ENCODE results near the gene TTLL4.

Gene TTLL4

DNA sequence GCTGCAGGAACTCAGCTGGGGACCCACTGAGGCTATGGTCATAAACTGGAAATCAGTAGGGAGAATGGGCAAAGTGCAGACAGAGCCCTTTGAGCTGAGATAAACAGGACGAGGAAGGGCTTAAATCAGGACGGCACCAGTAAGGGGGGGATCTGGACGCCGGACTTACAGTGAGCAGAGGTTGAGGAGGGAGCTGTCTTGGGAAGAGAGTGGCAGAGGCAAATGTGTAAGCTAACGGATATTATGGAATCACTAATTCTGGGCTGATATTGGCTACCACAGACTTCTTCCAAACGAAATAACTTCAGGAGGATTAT lies 71.9 kb downstream of the TTLL4 start:
- DNase-seq (ENCODE audit: low read depth in 2 of 2): no peak

DNA sequence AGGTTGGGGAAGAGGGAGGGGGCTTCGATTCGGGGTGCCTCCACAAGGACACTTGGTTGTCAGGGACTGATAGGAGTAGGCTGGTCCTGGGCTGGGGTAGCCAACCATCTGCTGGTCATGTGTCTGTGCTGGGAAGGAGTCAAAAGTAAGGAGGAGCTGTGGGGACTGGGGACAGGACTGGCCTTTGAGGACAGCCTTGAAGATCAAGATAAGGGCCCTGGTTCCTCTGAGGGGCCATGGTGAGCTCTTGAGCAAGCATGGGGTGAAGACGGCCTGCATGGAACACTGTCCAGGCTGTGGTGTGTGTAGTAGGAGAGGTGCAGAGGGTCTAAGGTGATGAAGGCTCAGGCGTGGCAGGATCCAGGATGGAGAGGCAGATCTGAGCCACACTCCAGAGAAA lies 73.1 kb downstream of the TTLL4 start:
- no peak for DNase-seq (ENCODE audit: low read depth in 2 of 2)

DNA sequence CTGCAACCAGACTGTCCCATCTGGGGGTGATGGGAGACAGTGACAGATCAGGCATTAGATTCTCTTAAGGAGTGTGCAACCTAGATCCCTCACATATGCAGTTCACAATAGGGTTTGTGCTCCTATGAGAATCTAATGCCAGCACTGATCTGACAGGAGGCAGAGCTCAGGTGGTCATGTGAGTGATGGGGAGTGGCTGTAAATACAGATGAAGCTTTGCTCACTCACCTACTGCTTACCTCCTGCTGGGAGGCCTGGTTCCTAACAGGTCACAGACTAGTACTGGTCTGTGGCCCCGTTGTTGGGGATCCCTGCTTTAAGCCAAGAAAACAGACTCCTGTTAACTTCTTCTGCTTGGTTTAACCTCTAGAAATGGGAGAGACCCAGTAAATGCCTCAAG lies 74.5 kb downstream of the TTLL4 start:
- DNase-seq (ENCODE audit: low read depth in 2 of 2): no peak

DNA sequence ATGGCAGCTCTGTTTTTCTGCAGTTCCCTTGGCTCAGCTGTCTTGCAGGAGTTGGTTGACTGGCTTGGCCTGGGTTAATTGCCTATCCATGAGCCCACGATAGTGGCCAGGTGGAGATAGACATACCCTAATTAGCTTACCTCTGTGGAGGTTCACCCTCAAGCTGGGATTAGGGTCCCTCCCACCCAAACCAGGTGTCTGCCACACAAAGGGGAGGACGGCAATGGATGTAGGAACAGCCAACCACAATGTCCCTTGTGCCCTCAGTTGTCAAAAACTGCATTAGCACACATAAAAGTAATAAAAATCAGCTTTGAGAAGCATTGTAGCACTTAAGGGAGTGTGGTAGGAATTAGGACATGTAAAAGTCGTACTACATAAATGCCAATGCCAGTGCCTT lies 75.5 kb downstream of the TTLL4 start:
- DNase-seq (ENCODE audit: low read depth in 2 of 2): no peak

DNA sequence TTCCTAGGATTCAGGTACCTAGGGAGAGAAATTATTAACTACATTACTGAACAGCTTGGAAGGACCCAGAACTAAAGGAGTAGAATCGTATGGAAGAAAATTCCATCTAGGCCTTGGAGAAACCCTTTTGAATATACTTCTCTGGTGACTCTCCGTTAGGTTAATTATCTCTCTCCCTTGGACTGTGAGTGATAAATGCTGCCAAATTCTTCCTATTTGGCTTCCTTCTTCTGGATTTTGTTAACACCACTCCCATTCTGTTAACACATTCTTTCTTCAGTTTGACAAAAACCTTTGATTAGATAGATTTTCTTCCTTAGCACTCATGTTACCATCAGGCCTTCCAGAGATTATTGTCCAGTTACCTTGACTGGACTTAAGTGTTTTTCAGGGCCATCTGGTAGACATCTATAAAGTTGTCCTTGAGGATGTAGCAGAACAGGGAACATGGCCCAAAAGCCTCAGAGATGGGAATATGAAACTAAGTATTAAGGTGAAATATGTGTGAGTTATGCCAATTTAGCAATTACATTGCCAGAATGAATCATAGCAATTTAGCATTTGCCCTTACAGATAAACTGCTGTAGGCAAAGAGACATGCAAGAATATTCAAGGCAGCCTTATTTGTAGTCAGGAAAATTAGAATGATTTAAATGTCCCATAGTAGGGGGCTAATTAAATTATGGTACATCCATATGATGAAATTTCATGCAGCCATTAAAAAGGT lies 78.1 kb downstream of the TTLL4 start:
- DNase-seq (ENCODE audit: low read depth in 2 of 2): no peak

DNA sequence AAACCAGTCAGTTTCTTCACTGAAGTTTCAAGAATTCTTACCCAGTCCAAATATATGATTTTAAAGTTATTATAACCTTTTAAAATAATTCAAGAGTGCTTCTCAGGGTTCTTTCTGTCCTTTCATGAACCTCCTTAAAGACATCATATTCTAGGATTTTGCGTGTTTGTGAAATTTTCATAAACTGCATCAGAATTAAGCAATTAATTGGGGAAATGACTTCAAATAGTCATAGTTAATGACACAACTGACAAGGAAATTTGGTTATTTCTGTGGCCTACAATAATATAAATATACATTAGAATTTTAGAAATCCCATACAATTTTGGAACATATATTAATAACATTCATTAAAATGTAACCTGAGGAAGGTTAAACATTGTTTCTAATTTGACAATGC lies 81.8 kb downstream of the TTLL4 start:
- no peak for DNase-seq (ENCODE audit: low read depth in 2 of 2)

DNA sequence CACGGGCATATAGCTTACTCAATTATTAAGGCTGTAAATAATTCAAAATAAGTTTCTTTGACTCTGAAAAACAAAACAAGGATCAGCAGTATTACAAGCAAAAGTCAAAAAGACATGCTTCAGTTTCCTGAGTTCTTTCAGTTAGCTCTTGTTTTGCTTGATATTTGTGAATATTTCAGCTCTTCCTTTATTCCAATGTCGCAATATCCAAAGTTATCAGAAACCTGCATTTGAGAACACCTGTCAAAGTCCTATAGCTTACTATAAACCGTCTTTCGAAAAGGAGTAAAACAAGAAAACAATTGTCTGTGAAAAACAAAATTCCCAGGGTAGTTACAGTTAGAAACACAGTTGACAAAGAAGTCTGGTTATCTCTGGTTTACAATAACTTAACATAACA lies 86.1 kb downstream of the TTLL4 start:
- DNase-seq (ENCODE audit: low read depth in 2 of 2): no peak

DNA sequence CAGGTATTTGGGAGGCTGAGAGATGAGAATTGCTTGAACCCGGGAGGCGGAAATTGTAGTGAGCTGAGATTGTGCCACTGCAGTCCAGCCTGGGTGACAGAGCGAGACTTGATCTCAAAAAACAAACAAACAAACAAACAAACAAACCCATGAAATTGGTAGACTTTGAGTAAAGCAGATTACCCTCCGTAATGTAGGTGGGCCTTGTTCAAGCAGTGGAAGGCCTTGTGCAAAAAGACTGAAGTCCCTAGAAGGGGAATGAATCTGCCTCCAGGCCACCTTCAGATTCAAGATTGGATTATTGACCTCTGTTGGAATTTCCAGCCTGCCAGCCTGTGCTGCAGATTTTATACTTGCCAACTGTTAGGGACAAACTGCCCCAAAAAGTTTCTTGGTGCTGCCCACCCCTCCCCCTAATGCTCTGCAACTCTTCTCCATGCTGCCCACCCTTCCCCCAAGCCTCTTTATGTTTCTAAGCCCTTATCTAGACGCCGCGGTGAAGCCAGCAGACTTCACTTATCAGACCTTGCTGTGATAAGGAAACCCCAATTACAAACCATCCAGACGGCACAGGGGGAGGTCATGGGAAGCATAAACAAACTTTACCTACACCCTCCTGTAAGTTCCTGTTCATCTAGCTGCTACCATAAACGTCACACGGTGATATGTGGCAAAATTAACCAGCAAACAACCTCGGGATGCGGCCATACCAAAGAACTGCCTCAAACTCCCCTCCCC lies 88.3 kb downstream of the TTLL4 start:
- no peak for DNase-seq (ENCODE audit: low read depth in 2 of 2)

DNA sequence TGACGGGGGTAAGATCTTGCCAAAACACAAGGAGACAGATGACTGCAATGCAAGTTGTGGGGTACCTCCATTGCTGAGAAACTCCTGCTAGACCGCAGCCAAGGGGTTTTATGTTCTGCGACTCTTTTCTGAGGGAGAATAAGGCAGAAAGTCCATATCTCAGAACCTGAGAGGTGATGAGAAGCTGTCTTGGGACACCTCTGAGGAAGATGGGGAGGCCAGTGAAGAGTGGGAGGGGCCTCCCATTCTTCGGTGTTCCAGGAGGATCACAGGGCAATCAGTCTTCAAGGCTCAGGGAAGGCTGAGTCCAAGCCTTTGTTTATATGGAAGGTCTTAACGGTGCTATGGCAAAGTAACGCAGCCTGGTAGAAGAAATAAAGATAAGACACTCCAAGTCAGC lies 89.4 kb downstream of the TTLL4 start:
- DNase-seq (ENCODE audit: low read depth in 2 of 2): no peak

DNA sequence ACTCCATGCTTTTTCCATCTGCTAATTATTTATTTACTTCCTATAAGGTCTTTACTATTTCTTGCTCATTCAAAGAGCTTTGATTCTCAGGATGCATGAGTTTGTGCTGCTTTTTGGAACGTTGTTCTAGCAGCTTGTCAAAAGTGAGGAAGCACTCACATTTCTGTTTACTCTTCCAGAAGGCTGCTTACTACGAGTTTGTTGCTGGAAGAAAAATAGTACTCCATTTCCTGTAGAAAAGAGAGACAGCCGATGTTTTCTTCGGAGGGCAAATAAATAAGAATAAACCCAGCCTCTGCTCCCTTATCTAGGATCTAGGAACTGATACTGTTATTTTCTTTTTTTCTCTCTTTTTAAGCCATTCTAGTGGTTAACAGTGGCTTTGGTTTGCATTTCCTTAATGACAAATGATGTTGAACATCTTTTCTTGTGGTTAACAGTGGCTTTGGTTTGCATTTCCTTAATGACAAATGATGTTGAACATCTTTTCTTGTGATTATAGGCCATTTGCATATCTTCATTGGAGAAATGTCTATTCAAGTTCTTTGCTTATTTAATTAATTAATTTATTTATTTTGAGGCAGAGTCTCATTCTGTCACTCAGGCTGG lies 91.9 kb downstream of the TTLL4 start:
- no peak for DNase-seq (ENCODE audit: low read depth in 2 of 2)

DNA sequence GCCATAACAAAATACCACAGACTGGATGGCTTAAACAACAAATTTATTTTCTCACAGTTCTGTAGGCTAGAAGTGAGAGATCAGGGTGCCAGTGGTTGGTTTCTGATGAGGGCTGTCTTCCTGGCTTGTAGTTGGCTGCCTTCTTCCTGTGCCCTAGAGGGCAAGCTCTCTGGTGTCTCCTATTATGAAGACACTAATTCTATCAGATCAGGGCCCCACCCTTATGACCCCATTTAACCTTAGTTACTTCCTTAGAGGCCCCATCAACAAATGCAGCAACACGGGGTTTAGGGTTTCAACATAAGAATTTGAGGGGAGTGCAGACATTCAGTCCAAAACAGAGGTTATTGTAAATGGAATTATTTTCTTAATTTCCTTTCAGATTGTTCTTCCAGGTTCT lies 94.2 kb downstream of the TTLL4 start:
- DNase-seq (ENCODE audit: low read depth in 2 of 2): no peak
